GM10266 (cell line): ENCODE data around the gene VPS37C.
"Not testable (repeated sequence)": the region's sequence is repeated elsewhere in the genome, so short reads cannot be mapped to it uniquely, and the experiment has no call there.

Experiments used
- DNase-seq: peaks from one replicate; pipeline ENCODE4 v3.0.0; 2012; ENCODE audit errors: extremely low spot score
- CTCF ChIP-seq: IDR thresholded peaks from 2 replicates; pipeline ENCODE4 v1.5.1; 2012; ENCODE audit warnings: mild to moderate bottlenecking, low read depth; ENCODE audit not compliant: control insufficient read depth, insufficient read depth; ENCODE audit errors: missing control alignments

Gene VPS37C

GRCh38 chr11:61161190-61162091 is at the start of gene VPS37C:
Gene VPS37C, minus strand, starts transcription at chr11:61161426. Its CDS starts 22,597 bp downstream, at chr11:61138829.
- no peak for TF ChIP-seq CTCF
- DNase-seq = peak; percentile 97

- not testable (repeated sequence) for DNase-seq
These were observed 49.4 kb upstream of the VPS37C start for GRCh38 chr11:61210629-61211028.

- DNase-seq = not testable (repeated sequence)
These were observed 46.5 kb upstream of the VPS37C start for GRCh38 chr11:61207636-61208310.

GRCh38 chr11:61204502-61205059 is 43.4 kb upstream of the VPS37C start:
- not testable (repeated sequence) for DNase-seq

GRCh38 chr11:61203873-61204272 is 42.6 kb upstream of the VPS37C start:
- DNase-seq = not testable (repeated sequence)

- DNase-seq = not testable (repeated sequence)
These were observed 41.9 kb upstream of the VPS37C start, which contains the start of gene PGA3 for GRCh38 chr11:61202950-61203746. Gene PGA3, plus strand, starts transcription at chr11:61203515. Its CDS starts 50 bp downstream, at chr11:61203565.

GRCh38 chr11:61201476-61201875 is 40.2 kb upstream of the VPS37C start:
- DNase-seq = no peak
- TF ChIP-seq CTCF = no peak

GRCh38 chr11:61198948-61199523 is 37.8 kb upstream of the VPS37C start:
- no peak for DNase-seq
- TF ChIP-seq CTCF = no peak

- DNase-seq = no peak
- TF ChIP-seq CTCF = no peak
These were observed 37.1 kb upstream of the VPS37C start for GRCh38 chr11:61198361-61198760.
